22Rv1 (cell line): ENCODE results near the gene RPS6KA1.

Experiments used
- CTCF ChIP-seq: fragments of 450-650 bp; IDR thresholded peaks from 2 replicates; pipeline ENCODE4 v1.5.1; 2017; ENCODE audit warnings: mild to moderate bottlenecking
- ZFX ChIP-seq: fragments of 450-650 bp; IDR thresholded peaks from 2 replicates; pipeline ENCODE4 v1.6.1; 2017; ENCODE audit warnings: antibody characterized with exemption, borderline replicate concordance

- TF ChIP-seq CTCF (no peak), ZFX (no peak)
These were observed 6.5 kb downstream of the RPS6KA1 start for GRCh38 chr1:26536081-26536480.
